Measurements from ENCODE around the gene KRT20. TPM values are rescaled to one million over a fixed set of nuclear protein-coding genes. Genes with fewer than 3 reads are reported as not detected.
"Not testable (repeated sequence)": the region's sequence is repeated elsewhere in the genome, so short reads cannot be mapped to it uniquely, and the experiment has no call there.

Gene KRT20
- total RNA-seq, 2 experiments from 2014 or later, result not detected

- Mint-ChIP-seq H3K36me3 (ENCODE audit: low read depth) (no peaks in the 10 kb centered on the region), H3K9me3 (no peaks in the 10 kb centered on the region), H3K27ac (no peak overlapping the region), H3K4me1 (ENCODE audit: low read depth) (no peaks in the 10 kb centered on the region), H3K4me3 (no peak overlapping the region), H3K27me3 (peaks cover 10% of the 10 kb centered on the region)
- ATAC-seq (no peak), DNase-seq (peak; percentile 44)
- intact Hi-C loops (cut with micrococcal nuclease), result no loop called here
- peak; percentile 14 for TF ChIP-seq CTCF (IDR thresholded peaks at IDR 0.05)
- ChIA-PET CTCF (interaction anchor here (0.9 to 1.1 kb wide), 3 partner anchors 10 to 800 kb away, joined by 3 read pairs; no protein-coding TSS in a partner anchor), POLR2A (interaction anchor here (0.6 kb wide), 1 partner anchor 20 kb away, joined by 3 read pairs; no protein-coding TSS in a partner anchor)
These were observed 21.9 kb downstream of the KRT20 start for GRCh38 chr17:40862985-40863733.

- H3K9me3 Mint-ChIP-seq, result no peaks in the 10 kb centered on the region
- H3K27ac Mint-ChIP-seq, result no peak overlapping the region
- no peaks in the 10 kb centered on the region for H3K36me3 Mint-ChIP-seq (ENCODE audit: low read depth)
- H3K27me3 Mint-ChIP-seq, result peaks cover 6% of the 10 kb centered on the region
- DNase-seq (no peak), ATAC-seq (no peak)
- H3K4me1 Mint-ChIP-seq (ENCODE audit: low read depth), result no peaks in the 10 kb centered on the region
- TF ChIP-seq CTCF (IDR thresholded peaks at IDR 0.05), result no peak
- intact Hi-C loops (cut with micrococcal nuclease), result no loop called here
- ChIA-PET POLR2A (interaction anchor here (0.8 to 0.9 kb wide), 2 partner anchors 12 to 703 kb away, joined by 3 read pairs; no protein-coding TSS in a partner anchor), CTCF (interaction anchor here (0.6 to 2.0 kb wide), 2 partner anchors 463 to 689 kb away, joined by 3 to 8 read pairs; no protein-coding TSS in a partner anchor)
- H3K4me3 Mint-ChIP-seq, result no peak overlapping the region
These were observed 25.5 kb downstream of the KRT20 start for GRCh38 chr17:40859536-40859935.

- DNase-seq; H3K27ac Mint-ChIP-seq; H3K9me3 Mint-ChIP-seq; intact Hi-C loops (cut with micrococcal nuclease); H3K4me1 Mint-ChIP-seq (ENCODE audit: low read depth); H3K4me3 Mint-ChIP-seq; H3K27me3 Mint-ChIP-seq; ATAC-seq; H3K36me3 Mint-ChIP-seq (ENCODE audit: low read depth): not testable (repeated sequence)
- ChIA-PET POLR2A (interaction anchor here (0.6 to 0.9 kb wide), 2 partner anchors 11 to 15 kb away, joined by 3 read pairs; no protein-coding TSS in a partner anchor), CTCF (interaction anchor here (2.0 to 5.0 kb wide), 3 partner anchors 15 to 805 kb away, joined by 5 to 29 read pairs (median 8); no protein-coding TSS in a partner anchor)
These were observed 26.4 kb downstream of the KRT20 start for GRCh38 chr17:40858667-40859066.

GRCh38 chr17:40857535-40857934 lies 27.5 kb downstream of the KRT20 start:
- POLR2A ChIA-PET, result no interaction called here
- no peak for TF ChIP-seq CTCF (IDR thresholded peaks at IDR 0.05)

GRCh38 chr17:40854175-40854814 lies 30.7 kb downstream of the KRT20 start:
- no peaks in the 10 kb centered on the region for H3K36me3 Mint-ChIP-seq (ENCODE audit: low read depth)
- peaks cover 19% of the 10 kb centered on the region for H3K27me3 Mint-ChIP-seq
- TF ChIP-seq CTCF (IDR thresholded peaks at IDR 0.05), result no peak
- no peak overlapping the region for H3K27ac Mint-ChIP-seq
- intact Hi-C loops (cut with micrococcal nuclease), result no loop called here
- H3K4me1 Mint-ChIP-seq (ENCODE audit: low read depth), result peaks cover 3% of the 10 kb centered on the region
- ChIA-PET POLR2A (no interaction called here), CTCF (interaction anchor here (2.5 to 5.0 kb wide), 2 partner anchors 695 to 809 kb away, joined by 11 to 29 read pairs; no protein-coding TSS in a partner anchor)
- no peaks in the 10 kb centered on the region for H3K9me3 Mint-ChIP-seq
- DNase-seq (no peak), ATAC-seq (no peak)
- H3K4me3 Mint-ChIP-seq, result no peak overlapping the region

More at GRCh38 chr17:40857535-40857934, 27.5 kb downstream of the KRT20 start:
- H3K27me3 Mint-ChIP-seq, result peaks cover 11% of the 10 kb centered on the region
- CTCF ChIA-PET, result interaction anchor here (0.6 to 5.0 kb wide), 10 partner anchors 9 to 806 kb away, joined by 3 to 29 read pairs (median 5); partner anchors contain the start of gene KRT12
- no peak for DNase-seq
- H3K9me3 Mint-ChIP-seq, result no peaks in the 10 kb centered on the region
- no peaks in the 10 kb centered on the region for H3K36me3 Mint-ChIP-seq (ENCODE audit: low read depth)
- peaks cover 3% of the 10 kb centered on the region for H3K4me1 Mint-ChIP-seq (ENCODE audit: low read depth)
- H3K4me3 Mint-ChIP-seq, result no peak overlapping the region
- intact Hi-C loops (cut with micrococcal nuclease), result no loop called here
- no peak for ATAC-seq
- H3K27ac Mint-ChIP-seq, result no peak overlapping the region

Data from activated CD8-positive, alpha-beta T cell treated with anti-CD3 and anti-CD28 coated beads for 36 hours (primary cell).